GM19467 (cell line): ENCODE measurements around the gene SLC38A2.

Experiments
- ATAC-seq: cut with Tn5 transposase; IDR thresholded peaks from one replicate; pipeline ENCODE4 v1.9.1; 2021; ENCODE audit warnings: mild to moderate bottlenecking, moderate library complexity; ENCODE audit not compliant: unreplicated experiment

SLC38A2 gene

DNA sequence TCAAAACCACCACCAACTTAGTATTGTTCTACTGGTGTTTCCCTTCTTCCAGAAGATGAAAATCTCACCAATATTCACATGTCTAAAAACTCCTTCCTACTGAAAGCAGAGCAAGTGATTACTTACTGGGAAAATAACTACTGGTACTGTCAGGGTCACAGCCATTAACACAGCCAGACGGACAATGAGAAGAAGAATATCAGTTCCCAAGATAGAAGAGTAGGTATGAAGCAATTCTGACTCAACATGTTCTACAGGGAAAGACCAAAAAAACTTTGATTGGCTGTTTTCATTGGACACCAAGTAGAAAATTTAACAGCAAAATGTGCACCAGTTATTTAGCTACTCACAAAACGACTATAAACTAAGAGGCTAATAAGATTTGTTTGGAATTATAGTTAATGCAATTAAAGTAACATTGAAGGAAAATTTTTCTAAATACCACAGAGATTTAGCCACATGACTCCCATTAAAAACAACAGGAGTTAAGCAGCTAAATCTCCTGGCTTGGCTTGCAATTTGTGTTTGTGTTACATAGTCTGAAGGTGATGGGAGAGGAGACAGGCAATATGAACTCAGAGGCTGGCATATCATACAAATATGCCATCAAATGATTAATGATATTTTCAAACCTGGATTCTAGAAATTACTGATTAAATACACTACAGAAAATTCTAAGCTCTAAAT is 9.5 kb downstream of the SLC38A2 start:
- no peak for ATAC-seq

DNA sequence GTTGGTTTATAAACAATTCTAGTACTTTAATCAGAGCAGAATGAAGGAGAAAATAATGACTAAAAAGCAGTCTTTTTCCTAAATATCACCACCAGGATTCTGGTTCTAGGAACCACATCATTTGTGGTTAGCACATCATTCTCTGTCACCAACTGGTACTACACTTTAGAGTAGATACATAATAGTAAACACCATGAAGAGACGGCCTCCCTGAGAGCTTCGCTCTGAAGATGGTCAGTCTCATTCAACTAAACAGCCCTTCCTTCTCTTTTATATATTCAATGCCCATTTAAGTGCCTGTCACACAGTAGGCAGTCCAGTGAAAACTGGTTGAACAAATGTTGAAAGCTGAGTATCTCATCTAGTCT is 10.9 kb downstream of the SLC38A2 start:
- ATAC-seq = no peak

DNA sequence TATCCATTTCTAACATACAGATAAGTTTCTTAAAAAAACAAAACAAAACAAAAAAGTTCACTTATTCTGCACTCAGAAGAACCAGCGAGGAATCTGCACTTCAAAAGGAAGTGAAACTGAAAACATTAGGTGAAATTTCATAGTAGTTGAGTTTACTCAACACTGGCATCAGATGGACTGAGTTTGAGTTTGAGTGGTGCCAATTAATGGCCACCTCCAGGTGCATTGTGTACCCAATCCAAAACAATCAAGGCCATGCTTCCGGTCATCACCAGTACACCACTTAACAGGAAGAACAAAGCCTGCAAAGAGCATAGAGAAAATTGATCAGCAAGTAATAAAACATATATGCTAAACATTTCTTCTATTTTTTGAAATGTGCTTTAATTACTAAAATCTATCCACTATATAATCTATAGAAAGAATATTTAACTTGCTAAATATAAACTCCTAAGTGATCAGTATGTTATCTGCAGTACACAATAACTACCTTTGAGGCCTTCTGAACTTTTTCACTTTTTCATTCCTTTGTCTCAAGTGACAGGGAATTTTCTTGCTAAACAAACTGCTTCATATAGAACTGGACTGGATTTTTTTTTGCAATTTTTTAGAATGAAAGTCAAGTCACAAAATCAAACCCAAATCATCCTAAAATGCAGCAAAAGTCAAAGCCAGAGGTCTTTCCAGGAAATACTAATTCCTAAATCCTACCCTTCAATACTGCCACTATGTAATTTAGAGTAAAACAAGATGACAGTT is 11.5 kb downstream of the SLC38A2 start:
- ATAC-seq = peak; percentile 46

DNA sequence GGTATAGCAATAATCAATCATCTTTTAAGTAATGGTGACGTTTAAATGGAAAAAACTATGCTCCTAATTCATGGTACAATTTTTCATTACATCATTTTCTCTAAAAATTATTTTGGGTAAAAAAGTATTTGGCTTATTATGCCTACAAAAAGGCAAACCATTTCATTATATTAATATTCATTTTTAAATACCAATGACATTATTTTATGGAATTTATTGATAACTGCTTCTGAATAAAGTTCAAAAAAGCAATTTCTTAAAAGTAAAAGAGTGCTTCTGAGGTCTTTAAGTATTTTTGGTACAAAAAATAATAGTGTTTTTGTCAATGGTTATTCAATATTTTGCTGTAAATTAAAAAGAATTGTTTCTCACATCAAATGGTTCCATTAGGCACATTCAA is 12.2 kb downstream of the SLC38A2 start:
- ATAC-seq = no peak

DNA sequence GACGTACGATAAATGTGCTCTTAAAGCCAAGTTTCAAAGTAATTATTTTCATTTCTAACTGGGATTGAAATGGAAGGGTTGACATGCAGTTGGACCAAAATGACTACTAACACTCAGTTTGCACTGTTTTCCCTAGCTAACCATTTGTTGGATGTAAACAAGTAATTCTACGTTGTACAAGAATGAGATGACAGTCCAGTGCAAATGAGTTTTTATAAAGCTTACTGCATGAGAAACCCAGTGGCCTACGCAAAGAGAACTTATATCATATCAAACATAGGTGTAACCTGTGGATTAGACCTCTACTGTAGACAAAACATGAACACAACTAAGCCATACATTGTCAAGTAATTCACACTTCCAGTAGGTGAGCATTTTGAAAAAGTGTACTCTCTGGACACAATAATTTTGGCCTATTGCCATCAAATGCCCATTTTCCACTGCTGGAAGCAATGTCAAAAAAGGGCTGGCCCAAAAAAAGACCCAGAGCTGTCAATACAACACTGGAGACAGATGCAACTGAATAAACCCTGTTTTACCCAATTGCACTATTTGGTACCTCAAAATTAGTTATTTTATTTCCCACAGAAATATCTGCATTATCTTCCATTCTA is 12.8 kb downstream of the SLC38A2 start:
- no peak for ATAC-seq

DNA sequence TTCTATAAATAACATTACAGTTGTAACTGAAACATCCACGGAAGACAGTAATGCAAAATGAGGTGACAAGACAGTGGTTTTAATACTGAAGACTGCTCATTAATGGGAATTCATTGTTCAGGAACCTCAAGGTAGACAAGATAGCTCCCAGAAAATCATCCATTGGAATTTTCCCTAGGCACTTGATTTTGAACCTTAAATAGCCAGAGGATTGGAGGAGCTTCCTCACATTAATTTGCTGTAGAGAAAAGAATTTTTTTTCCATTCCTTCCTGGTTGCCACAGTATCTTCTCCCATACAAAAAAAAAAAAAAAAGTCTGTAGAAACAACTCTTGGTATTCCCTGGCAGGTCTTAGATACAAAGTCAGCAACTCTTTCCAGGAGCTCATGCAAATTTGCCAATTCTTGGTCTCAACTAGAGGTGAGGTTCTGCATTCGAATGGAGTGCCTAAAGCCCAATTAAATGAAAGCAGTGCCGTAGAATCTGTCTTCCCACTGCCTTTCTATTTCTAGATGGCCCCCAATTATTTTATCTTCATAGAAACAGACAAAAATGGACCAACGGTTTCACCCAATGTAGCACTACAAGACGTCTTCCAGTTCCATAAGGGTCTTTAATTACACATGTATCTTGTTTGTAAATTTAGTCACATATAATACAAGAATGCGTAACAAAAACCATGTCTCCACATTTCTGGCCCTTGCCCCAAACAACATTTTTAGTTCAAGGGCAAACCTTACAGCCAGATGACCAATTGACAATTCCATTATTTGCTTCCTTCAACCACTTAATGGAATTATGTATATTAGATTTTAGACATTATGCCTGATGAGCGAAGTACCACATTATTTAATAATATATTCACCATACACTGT is 13.5 kb downstream of the SLC38A2 start:
- ATAC-seq = no peak

DNA sequence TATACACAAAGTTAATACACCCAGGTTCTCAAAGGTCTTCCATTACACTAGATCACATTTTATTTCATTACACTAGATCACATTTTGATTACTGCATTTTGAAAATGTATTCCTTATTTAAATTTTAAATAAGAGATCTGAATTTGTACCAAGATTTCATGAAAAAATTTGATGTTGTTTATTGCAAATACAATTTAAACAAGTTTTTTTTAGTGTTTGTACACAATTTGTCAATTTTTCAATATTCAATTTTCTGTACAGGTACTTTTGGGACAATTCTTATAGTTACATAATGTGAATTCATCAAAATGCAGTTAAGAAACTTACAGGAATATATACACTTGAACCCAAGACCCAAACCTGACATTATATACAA is 14.3 kb downstream of the SLC38A2 start:
- no peak for ATAC-seq

DNA sequence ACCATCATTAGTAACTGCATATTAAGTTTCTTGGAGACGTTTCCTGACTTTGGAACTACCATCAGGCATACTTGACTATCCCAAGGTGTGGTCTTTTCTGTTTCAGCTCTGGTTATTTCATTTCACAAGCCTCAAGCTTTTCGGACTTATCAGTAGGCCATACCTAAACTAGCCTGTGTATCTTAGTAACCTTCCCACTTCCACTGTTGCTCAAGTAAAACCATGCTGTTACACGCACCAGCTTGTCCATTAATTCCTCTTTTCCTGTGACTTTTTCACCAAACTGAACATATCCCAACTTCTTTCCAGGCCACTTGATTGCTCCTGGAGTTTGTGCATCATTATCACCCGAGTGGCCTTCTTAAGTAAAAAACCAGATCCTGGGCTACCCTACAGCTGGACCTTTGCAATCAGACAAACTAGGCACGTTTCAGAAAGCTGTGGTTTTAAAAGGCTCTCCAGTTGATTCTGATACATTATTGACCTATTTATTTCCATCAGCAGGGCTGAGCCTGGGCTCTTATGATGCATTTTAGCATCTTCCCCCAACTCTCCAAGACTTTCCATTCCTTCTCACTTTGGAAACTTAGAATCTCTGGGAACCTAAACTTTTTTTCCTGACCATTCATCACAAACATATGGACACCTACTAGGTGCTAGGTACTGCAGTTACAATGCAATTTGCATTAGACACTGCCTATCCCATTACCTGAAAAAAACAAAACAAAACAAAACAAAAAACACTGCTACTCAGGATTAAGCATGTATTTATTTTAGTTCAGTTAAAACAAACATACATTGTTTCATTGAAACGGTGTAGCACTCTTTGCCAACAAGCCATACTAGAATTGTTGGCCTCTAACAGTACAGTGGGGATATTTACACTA is 14.9 kb downstream of the SLC38A2 start:
- no peak for ATAC-seq

DNA sequence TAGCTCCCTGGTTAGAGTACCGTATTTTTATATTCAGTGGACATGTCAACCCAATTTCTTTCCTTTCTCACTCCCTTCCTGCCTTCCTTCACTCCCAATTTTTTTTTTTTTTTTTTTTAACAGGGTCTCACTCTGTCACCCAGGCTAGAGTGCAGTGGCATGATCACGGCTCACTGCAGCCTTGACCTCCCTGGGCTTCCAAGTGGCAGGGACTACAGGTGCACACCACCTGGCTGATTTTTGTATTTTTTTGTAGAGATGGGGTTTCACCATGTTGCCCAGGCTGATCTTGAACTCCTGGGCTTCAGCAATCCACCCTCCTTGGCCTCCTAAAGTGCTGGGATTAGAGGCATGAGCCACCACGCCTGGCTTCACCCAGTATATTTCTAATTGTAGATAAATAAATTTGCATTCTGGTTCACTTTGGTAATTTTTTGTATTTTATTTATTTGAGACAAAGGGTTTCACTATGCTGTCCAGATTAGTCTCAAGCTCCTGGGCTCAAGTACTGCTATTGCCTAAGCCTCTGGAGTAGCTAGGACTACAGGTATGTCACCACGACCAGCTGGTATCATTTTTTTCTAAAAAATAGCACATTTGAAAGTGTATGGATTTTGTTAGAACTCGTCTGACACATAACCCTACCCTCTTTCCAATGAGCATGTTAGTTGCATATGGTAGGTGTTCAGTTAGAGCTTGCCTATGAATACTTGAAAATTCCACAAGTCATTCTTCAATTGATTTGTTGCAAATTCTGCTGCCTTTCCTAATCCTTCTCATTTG is 15.7 kb downstream of the SLC38A2 start:
- no peak for ATAC-seq

DNA sequence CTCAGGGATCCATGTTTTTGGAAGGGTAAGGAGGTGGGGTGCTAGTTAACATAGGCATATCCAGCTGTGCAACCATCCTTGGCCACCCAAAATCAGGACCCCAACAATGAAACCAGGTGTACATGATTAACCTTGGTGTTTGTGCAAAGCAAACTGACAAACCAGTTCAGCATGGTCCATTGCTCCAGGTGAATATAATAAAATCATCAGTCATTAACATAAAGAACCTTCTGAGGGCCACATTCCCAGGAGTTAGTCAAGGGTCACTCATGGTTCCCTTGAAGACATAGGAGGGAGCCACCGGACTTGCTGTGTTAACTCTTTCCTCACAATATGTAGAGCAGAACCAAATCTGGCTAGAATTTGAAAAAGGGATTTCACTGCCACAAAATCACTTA is 17.8 kb downstream of the SLC38A2 start:
- no peak for ATAC-seq

DNA sequence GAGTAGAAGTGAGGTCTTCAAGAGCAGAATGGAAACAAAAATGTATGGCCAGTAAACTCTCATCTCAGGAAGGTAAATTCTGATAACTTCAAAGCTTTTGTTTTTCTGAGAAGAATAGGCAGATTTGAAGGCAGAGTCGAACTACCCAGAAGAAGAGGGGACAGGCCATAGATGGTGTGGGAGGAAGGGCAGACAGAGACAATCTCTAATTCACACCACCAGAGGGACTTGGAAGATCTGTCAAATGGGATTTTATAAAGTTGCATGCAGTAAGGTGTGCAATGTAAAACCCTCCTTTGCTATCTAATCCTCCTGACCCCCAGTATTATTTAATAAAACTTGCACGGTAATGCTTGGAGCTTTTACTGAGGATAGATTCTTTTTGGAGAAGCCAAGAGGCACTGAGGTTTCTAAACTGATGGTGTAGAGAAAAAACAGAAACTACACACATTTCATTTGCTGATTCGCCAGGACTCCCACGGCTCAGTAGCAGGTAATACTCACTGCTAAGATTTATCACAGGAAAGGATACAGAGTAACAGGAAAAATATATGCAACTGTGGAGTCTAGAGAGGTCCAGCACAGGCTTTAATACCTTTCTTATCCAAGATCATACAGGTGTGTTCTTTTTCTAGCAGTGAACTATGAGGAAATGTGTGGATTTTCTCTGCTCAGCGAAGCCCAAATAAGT is 18.3 kb downstream of the SLC38A2 start:
- ATAC-seq = no peak

DNA sequence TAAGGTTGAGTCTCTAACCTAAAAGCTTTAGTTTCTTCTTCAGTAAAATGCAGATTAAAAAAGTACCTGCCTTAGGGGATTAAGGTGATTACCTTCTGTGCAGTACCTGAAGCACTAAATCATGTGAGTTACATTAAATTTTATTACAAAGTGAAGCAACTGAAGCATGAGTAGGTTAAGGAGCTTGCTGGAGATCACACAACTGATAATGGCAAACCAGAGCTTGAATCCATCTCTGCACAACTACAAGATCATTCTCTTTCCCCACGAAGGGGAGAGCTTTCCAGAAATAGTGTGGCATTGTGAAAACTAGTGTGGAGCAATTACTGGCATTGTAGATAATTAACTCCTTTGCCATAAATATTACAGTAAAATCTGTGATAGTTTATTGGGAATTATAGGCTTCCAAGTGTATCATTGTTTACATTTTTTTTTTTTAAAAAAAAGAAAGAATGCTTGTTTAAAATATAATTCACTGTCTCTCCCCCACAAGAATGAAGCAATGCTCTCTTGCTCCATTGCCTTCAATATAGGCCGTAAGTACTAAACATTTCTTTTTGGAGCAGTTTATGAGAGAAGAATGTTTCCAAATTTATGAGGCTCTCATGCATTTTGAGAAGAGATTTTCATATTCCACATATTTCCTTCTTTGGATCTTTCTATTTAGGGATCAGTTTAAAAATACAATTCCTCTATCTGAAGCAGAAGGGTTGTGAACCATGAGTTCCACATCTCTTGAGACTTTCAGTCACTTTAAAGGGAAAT is 20.5 kb downstream of the SLC38A2 start:
- no peak for ATAC-seq

DNA sequence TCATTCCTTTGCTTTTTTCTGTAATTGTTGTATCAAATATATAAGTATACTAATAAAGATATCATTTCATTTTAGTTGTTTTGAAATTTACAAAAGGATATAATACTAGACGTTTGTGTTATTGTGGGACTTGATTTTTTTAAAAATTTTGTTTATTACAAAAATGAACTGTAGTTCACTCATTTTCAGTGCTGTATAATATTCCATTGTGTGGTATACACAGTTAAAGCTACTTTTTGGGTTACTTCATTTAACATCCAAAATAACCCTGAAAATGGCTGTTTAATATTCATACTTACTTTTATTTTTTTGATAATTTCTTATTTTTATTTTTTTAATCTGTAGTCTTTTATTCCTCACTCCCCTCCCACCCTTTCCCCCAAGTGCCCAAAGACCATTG is 21.4 kb downstream of the SLC38A2 start:
- no peak for ATAC-seq

DNA sequence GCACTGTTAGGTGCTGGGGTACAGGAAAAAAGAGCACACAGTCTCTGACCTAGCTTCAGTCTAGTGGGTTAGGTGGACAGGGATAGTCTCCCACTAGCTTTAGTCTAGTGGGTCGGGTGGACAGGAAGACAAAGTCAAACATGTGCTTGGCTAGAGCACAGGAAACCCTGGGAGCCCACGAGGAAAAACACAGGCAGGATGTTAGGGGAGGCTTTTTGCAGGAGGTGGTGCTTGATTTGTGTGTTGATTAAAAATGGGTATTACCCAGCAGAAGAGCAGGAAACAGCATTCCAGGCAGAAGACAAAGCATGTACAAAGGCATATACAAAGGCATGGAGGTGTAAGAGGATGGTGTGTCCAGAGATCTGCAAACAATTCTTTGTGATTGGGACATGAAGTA is 23.3 kb downstream of the SLC38A2 start:
- ATAC-seq = no peak

DNA sequence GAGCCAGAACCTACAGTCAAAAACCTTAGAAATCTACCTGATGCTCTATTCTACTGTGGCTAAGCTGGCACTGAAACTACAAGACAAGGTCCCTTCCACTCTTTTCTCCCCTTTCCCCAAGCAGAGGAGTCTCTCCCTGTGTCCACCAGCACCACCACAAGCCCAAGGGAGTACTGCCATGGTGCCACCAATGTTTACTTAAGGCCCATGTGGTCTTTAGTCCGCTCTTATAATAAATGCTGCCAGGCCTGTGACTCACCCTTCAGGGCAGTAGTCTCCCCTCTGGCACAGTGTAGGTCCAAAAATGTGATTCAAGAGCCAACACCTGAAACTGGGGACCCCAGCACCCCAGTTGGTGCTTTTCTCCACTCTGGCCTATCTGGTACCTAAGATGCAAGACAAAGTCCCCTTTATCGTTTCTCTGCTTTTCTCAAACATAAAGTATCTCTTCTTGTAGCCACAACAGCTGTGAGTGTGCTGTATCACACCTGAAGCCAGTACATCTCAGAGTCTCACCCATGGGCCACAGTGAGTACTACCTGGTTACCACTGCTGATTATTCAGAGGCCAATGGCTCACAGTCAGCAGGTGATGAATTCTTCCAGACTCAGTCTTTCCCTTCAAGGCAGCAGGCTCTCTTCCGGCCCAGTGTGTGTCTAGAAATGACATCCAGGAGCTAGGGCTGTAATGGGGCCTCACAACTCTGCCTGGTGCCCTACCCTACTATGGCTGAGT is 29.3 kb downstream of the SLC38A2 start:
- no peak for ATAC-seq

DNA sequence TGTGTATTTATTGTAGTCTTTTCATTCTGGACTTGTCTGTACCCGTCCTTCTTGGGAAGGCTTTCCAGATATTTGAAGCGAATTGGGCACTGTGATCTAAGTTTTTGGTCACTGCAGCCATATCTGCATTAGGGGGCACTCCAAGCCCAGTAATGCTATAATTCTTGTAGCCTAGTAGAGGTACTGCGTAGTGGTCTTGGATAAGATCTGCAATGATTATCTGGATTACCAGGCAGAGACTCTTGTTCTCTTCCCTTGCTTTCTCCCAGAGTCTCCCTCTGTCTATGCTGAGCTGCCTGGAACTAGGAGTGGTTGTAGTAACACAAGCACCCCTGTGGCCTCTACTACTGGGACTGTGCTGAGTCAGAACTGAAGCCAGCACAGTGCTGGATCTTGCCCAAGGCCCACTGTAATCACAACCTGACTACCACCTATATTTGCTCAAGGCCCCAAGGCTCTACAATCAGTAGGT is 30.0 kb downstream of the SLC38A2 start:
- no peak for ATAC-seq

DNA sequence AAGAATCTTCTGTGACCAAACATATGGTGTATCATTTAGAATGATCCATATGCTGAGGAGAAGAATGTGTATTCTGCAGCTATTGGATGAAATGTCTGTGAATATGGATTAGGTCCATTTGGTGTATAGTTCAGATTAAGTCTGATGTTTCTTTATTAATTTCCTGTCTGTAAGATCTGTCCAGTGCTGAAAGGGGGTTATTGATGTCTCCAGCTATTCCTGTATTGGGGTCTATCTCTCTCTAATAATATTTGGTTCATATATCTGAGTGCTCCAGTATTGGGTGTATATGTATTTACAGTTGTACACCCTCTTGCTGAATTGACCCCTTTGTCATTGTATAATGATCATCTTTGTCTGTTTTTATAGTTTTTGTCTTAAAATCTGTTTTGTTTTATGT is 33.5 kb downstream of the SLC38A2 start:
- ATAC-seq = no peak
